ENCODE measurements around the gene PLA2G4A. TPM values are rescaled to one million over a fixed set of nuclear protein-coding genes. Genes with fewer than 3 reads are reported as not detected.
A peak's percentile ranks its signal among the peaks of the same experiment; 100 is the strongest.

Gene PLA2G4A
- total and polyA plus RNA-seq, 2 experiments from 2014 or later, result 1.6 to 2.9 TPM

- H3K36me3 ChIP-seq (ENCODE audit: low read depth), result no peaks in the 10 kb centered on the region
- H3K9ac ChIP-seq, result no peak overlapping the region
- H3K27me3 ChIP-seq (replicated peaks; ENCODE audit: insufficient read depth), result no peaks in the 10 kb centered on the region
- H4K20me1 ChIP-seq (ENCODE audit: insufficient read depth), result no peaks in the 10 kb centered on the region
- no peaks in the 10 kb centered on the region for H3K79me2 ChIP-seq (ENCODE audit: insufficient read depth)
- WGBS, 2 experiments (ENCODE audit: low coverage in 1 of 2, low lambda C conversion rate in 2 of 2, missing lambda C conversion rate in 2 of 2), result 40 to 50% methylated on average over 3 of the region's 3 CpGs
- in situ Hi-C loops (cut with MboI), result no loop called here
- no peak for DNase-seq
- H3K27ac ChIP-seq, result no peak overlapping the region
- no peak overlapping the region for H2AFZ ChIP-seq
- H3K9me2 ChIP-seq (ENCODE audit: insufficient read depth), result no peaks in the 10 kb centered on the region
- no peaks in the 10 kb centered on the region for H3K4me1 ChIP-seq (ENCODE audit: insufficient read depth)
- TF ChIP-seq EZH2phosphoT487 (IDR thresholded peaks at IDR 0.05; ENCODE audit: insufficient read depth, low read depth) (no peak), EZH2 (IDR thresholded peaks at IDR 0.05; ENCODE audit: insufficient read depth, poor library complexity, severe bottlenecking) (no peak)
- H3K4me3 ChIP-seq, result no peak overlapping the region
- no peaks in the 10 kb centered on the region for H3F3A ChIP-seq (ENCODE audit: insufficient read depth)
- no peaks in the 10 kb centered on the region for H3K9me3 ChIP-seq (ENCODE audit: low read depth)
- no peak overlapping the region for H3K4me2 ChIP-seq (ENCODE audit: unreplicated experiment)
Measured at GRCh38 chr1:186937016-186937670, 108.4 kb downstream of the PLA2G4A start.

DNA sequence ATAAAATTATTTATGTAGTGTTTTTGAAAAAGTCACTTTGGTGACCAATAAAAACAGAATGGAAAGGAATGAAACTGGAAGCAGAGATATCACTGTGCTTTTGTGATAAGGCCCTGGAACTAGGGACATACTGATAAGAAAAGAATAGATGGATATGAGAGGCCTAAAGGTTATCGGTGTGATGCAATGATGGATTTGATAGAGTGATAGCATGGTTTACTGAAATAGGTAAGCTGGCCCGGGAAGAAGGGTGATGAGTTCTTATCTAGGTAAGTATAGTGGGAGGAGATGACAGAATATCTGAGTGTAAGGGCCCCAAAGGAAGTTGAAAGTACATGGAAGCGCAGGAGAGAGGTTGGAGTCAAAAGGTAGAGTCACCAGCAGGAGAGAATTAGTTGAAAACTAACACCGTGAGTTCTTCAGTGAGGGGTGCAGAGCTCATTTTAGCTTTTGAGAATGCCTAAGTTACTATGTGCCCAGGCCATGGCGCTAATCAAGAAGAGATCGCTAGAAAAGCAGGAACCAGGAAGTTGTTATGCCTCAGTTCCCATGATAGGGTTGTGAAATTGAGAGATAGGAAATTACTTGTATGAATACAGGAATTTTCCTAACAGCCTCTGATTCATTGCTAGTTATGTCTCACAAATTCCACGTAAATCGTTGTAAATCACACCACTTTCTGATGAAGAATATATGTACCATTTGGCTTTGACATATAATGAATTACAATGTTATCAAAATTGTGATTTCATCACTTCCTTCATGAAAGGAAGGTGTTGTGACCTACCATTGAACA is 115.3 kb downstream of the PLA2G4A start:
- Histone ChIP-seq H3K4me2 (ENCODE audit: unreplicated experiment) (no peak overlapping the region), H3K9me2 (ENCODE audit: insufficient read depth) (no peaks in the 10 kb centered on the region), H3K4me3 (no peak overlapping the region), H3K36me3 (ENCODE audit: low read depth) (no peaks in the 10 kb centered on the region), H3K4me1 (ENCODE audit: insufficient read depth) (no peaks in the 10 kb centered on the region), H3K27me3 (replicated peaks; ENCODE audit: insufficient read depth) (no peaks in the 10 kb centered on the region), H3K79me2 (ENCODE audit: insufficient read depth) (no peaks in the 10 kb centered on the region), H2AFZ (no peak overlapping the region), H3K9me3 (ENCODE audit: low read depth) (no peaks in the 10 kb centered on the region), H3K27ac (no peak overlapping the region), H3F3A (ENCODE audit: insufficient read depth) (no peaks in the 10 kb centered on the region), H4K20me1 (ENCODE audit: insufficient read depth) (no peaks in the 10 kb centered on the region), H3K9ac (no peak overlapping the region)
- in situ Hi-C loops (cut with MboI), result no loop called here
- TF ChIP-seq EZH2 (IDR thresholded peaks at IDR 0.05; ENCODE audit: insufficient read depth, poor library complexity, severe bottlenecking) (no peak), EZH2phosphoT487 (IDR thresholded peaks at IDR 0.05; ENCODE audit: insufficient read depth, low read depth) (no peak)
- 89 to 90% methylated on average over 8 of the region's 8 CpGs for WGBS, 2 experiments (ENCODE audit: low coverage in 1 of 2, low lambda C conversion rate in 2 of 2, missing lambda C conversion rate in 2 of 2)
- DNase-seq, result no peak

DNA sequence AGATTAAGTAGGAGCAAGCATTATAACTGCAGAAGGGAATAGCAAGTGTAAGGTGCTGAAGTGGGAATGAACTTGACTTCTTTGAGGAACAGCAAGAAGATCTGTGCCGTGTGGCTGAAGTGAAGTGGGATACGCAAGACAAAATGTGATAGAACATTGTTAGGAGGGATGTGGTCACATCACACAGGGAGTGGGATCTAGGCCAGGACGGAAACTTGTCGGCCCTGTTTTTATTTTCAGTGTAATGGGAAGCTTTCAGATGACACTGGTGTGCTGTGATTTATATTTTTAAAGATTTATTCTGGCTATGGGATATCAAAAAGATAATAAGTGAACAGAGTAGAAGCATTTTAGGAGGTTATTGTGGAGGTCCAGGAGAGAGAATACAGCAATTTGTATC is 116.4 kb downstream of the PLA2G4A start:
- H3F3A ChIP-seq (ENCODE audit: insufficient read depth), result no peaks in the 10 kb centered on the region
- H3K79me2 ChIP-seq (ENCODE audit: insufficient read depth), result no peaks in the 10 kb centered on the region
- WGBS, 2 experiments (ENCODE audit: low coverage in 1 of 2, low lambda C conversion rate in 2 of 2, missing lambda C conversion rate in 2 of 2), result 77 to 85% methylated on average over 4 of the region's 4 CpGs
- no peaks in the 10 kb centered on the region for H3K27me3 ChIP-seq (replicated peaks; ENCODE audit: insufficient read depth)
- no peak overlapping the region for H3K27ac ChIP-seq
- no peak for DNase-seq
- H4K20me1 ChIP-seq (ENCODE audit: insufficient read depth), result no peaks in the 10 kb centered on the region
- no peak overlapping the region for H3K4me2 ChIP-seq (ENCODE audit: unreplicated experiment)
- no peak overlapping the region for H3K9ac ChIP-seq
- H2AFZ ChIP-seq, result no peak overlapping the region
- no peaks in the 10 kb centered on the region for H3K9me3 ChIP-seq (ENCODE audit: low read depth)
- no peaks in the 10 kb centered on the region for H3K36me3 ChIP-seq (ENCODE audit: low read depth)
- peaks cover 1% of the 10 kb centered on the region; the same call in 1 of the 2 replicates for H3K4me1 ChIP-seq (ENCODE audit: insufficient read depth)
- TF ChIP-seq EZH2 (IDR thresholded peaks at IDR 0.05; ENCODE audit: insufficient read depth, poor library complexity, severe bottlenecking) (no peak), EZH2phosphoT487 (IDR thresholded peaks at IDR 0.05; ENCODE audit: insufficient read depth, low read depth) (no peak)
- no peak overlapping the region for H3K4me3 ChIP-seq
- H3K9me2 ChIP-seq (ENCODE audit: insufficient read depth), result no peaks in the 10 kb centered on the region
- in situ Hi-C loops (cut with MboI), result no loop called here

- Histone ChIP-seq H3K9ac (no peak overlapping the region), H2AFZ (peak overlapping the region; percentile 43; the same call in 1 of the 2 replicates), H3K27ac (no peak overlapping the region), H3K4me3 (no peak overlapping the region), H3K9me2 (ENCODE audit: insufficient read depth) (no peaks in the 10 kb centered on the region), H4K20me1 (ENCODE audit: insufficient read depth) (no peaks in the 10 kb centered on the region), H3K36me3 (ENCODE audit: low read depth) (no peaks in the 10 kb centered on the region), H3K4me1 (ENCODE audit: insufficient read depth) (peaks cover 8% of the 10 kb centered on the region), H3K79me2 (ENCODE audit: insufficient read depth) (no peaks in the 10 kb centered on the region), H3K9me3 (ENCODE audit: low read depth) (no peaks in the 10 kb centered on the region), H3F3A (ENCODE audit: insufficient read depth) (no peaks in the 10 kb centered on the region), H3K4me2 (ENCODE audit: unreplicated experiment) (no peak overlapping the region), H3K27me3 (replicated peaks; ENCODE audit: insufficient read depth) (no peaks in the 10 kb centered on the region)
- WGBS, 2 experiments (ENCODE audit: low coverage in 1 of 2, low lambda C conversion rate in 2 of 2, missing lambda C conversion rate in 2 of 2), result 69 to 72% methylated on average over 4 of the region's 4 CpGs
- TF ChIP-seq EZH2phosphoT487 (IDR thresholded peaks at IDR 0.05; ENCODE audit: insufficient read depth, low read depth) (no peak), EZH2 (IDR thresholded peaks at IDR 0.05; ENCODE audit: insufficient read depth, poor library complexity, severe bottlenecking) (no peak)
- DNase-seq, result peak; percentile 7
- in situ Hi-C loops (cut with MboI), result no loop called here
Measured at GRCh38 chr1:186948535-186948934, 119.8 kb downstream of the PLA2G4A start.
